ENCODE data around the gene TCF12. TPM values are rescaled to one million over a fixed set of nuclear protein-coding genes. Genes with fewer than 3 reads are reported as not detected.

Gene TCF12
- total RNA-seq, 1 experiment from 2014 or later: 76.7 TPM

GRCh38 chr15:56963126-56963525 is 44.7 kb downstream of the TCF12 start:
- Histone ChIP-seq H2AK5ac (ENCODE audit: insufficient read length, low read length) (no peak overlapping the region), H2BK120ac (ENCODE audit: low read depth, low read length, poor library complexity, severe bottlenecking) (no peak overlapping the region), H3K14ac (ENCODE audit: insufficient read depth, low read length) (no peak overlapping the region), H3K9me3 (ENCODE audit: control insufficient read depth, low read depth, low read length) (no peaks in the 10 kb centered on the region), H3K4me2 (ENCODE audit: insufficient read depth, insufficient read length, low read length) (no peak overlapping the region), H3K23me2 (ENCODE audit: insufficient read length, low read depth, low read length, poor library complexity, severe bottlenecking) (no peaks in the 10 kb centered on the region), H3K23ac (ENCODE audit: insufficient read length, low read depth, low read length) (no peak overlapping the region), H4K20me1 (ENCODE audit: control insufficient read depth, insufficient read depth, insufficient read length) (no peaks in the 10 kb centered on the region), H3K56ac (ENCODE audit: insufficient read length, low read depth, low read length) (no peak overlapping the region), H4K8ac (replicated peaks; ENCODE audit: insufficient read length, low read depth, low read length) (no peak overlapping the region), H4K5ac (ENCODE audit: insufficient read length, low read depth, low read length) (no peak overlapping the region), H3K18ac (ENCODE audit: insufficient read length, low read depth, low read length) (no peak overlapping the region), H3K27me3 (ENCODE audit: insufficient read depth, low read length) (no peaks in the 10 kb centered on the region), H3K27ac (ENCODE audit: insufficient read length, low read depth, low read length) (no peak overlapping the region), H3K4ac (ENCODE audit: low read depth, low read length) (no peak overlapping the region), H2BK20ac (ENCODE audit: low read depth, low read length, poor library complexity, severe bottlenecking) (no peak overlapping the region), H3T11ph (ENCODE audit: low read length) (no peak overlapping the region), H4K91ac (ENCODE audit: insufficient read length, low read depth, low read length) (no peak overlapping the region), H2BK5ac (ENCODE audit: insufficient read length, low read length) (no peak overlapping the region), H2BK12ac (ENCODE audit: insufficient read length, low read depth, low read length) (no peak overlapping the region), H2AFZ (ENCODE audit: low read length) (no peak overlapping the region), H3K9ac (ENCODE audit: extremely low read depth, insufficient read length, low read length) (no peak overlapping the region), H3K79me2 (ENCODE audit: insufficient read depth, low read length) (peaks cover 10% of the 10 kb centered on the region; the same call in 1 of the 2 replicates), H3K79me1 (ENCODE audit: insufficient read depth, low read depth, low read length, poor library complexity, severe bottlenecking) (peaks cover 3% of the 10 kb centered on the region), H2BK15ac (ENCODE audit: low read depth, low read length) (no peak overlapping the region), H3K4me1 (ENCODE audit: insufficient read depth, low read length) (peaks cover 2% of the 10 kb centered on the region; the same call in 1 of the 2 replicates)
- Mint-ChIP-seq H3K36me3 (ENCODE audit: insufficient read depth in 1 of 3, low read depth in 3 of 3) (no peaks in the 10 kb centered on the region), H3K27ac (peak overlapping the region in 1 of 3 experiments; percentile 2; a peak in 1 of 7 replicates), H3K27me3 (ENCODE audit: low read depth) (no peaks in the 10 kb centered on the region), H3K4me1 (peaks cover 41 to 42% of the 10 kb centered on the region in 2 experiments), H3K9me3 (no peaks in the 10 kb centered on the region), H3K4me3 (no peak overlapping the region)
- DNase-seq: no peak
- TF ChIP-seq CTCF (conservative IDR thresholded peaks at IDR 0.05): no peak
- WGBS (ENCODE audit: extremely low coverage, insufficient read length, low lambda C conversion rate): no CpG with 5 or more reads among the region's 2 CpGs

Data from H9 (cell line).